ENCODE results near the gene IGF1.
A peak's percentile ranks its signal among the peaks of the same experiment; 100 is the strongest.

The IGF1 gene

GRCh38 chr12:102518871-102519270 lies 38.5 kb upstream of the IGF1 start:
- TF ChIP-seq, protein P1, sequence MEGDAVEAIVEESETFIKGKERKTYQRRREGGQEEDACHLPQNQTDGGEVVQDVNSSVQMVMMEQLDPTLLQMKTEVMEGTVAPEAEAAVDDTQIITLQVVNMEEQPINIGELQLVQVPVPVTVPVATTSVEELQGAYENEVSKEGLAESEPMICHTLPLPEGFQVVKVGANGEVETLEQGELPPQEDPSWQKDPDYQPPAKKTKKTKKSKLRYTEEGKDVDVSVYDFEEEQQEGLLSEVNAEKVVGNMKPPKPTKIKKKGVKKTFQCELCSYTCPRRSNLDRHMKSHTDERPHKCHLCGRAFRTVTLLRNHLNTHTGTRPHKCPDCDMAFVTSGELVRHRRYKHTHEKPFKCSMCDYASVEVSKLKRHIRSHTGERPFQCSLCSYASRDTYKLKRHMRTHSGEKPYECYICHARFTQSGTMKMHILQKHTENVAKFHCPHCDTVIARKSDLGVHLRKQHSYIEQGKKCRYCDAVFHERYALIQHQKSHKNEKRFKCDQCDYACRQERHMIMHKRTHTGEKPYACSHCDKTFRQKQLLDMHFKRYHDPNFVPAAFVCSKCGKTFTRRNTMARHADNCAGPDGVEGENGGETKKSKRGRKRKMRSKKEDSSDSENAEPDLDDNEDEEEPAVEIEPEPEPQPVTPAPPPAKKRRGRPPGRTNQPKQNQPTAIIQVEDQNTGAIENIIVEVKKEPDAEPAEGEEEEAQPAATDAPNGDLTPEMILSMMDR (conservative IDR thresholded peaks at IDR 0.05; ENCODE audit: control insufficient read depth, insufficient read depth, low read depth, low read length), result no peak
- DNase-seq (ENCODE audit: low read depth), result no peak
- no peak overlapping the region for H3K4me3 ChIP-seq (ENCODE audit: control insufficient read depth, low read depth, low read length)

DNA sequence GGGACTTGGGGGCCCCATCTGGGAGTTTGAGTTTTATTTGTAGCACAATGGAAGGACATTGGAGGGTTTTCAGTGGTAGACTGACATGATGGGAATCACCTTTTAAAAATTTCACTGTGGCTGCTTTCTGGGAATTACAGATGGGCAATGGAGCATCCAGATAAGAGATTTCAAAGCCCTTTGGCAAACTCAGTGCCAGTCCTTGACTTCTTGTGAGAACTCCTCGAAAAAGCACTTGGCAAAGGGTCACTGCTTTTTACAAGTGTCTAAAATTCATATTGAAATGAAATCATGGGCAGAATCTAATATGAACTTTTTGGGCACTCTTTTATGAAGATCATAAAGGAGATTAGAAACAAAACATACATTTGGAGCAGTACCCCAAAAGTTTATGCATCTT lies 34.3 kb upstream of the IGF1 start:
- no peak for DNase-seq (ENCODE audit: low read depth)
- no peak overlapping the region for H3K4me3 ChIP-seq (ENCODE audit: control insufficient read depth, low read depth, low read length)
- TF ChIP-seq, protein P1 (conservative IDR thresholded peaks at IDR 0.05; ENCODE audit: control insufficient read depth, insufficient read depth, low read depth, low read length), result no peak

DNA sequence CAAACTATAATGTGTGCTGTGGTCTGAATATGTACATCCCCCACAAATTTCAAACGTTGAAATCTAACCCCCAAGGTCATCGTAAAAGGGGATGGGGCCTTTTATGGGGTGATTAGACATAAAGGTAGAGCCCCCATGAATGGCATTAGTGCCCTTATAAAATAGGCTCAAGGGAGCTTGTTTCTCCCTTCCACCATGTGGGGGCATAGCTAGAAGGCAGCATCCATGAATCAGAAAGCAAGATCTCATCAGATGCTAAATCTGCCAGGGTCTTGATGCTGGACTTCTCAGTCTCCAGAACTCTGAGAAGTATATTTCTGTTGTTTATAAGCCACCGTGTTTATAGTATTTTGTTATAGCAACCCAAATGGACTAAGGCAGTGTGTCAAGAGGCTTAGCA lies 33.4 kb upstream of the IGF1 start:
- H3K4me3 ChIP-seq (ENCODE audit: control insufficient read depth, low read depth, low read length), result no peak overlapping the region
- no peak for DNase-seq (ENCODE audit: low read depth)
- TF ChIP-seq, protein P1 (conservative IDR thresholded peaks at IDR 0.05; ENCODE audit: control insufficient read depth, insufficient read depth, low read depth, low read length), result peak; percentile 25

DNA sequence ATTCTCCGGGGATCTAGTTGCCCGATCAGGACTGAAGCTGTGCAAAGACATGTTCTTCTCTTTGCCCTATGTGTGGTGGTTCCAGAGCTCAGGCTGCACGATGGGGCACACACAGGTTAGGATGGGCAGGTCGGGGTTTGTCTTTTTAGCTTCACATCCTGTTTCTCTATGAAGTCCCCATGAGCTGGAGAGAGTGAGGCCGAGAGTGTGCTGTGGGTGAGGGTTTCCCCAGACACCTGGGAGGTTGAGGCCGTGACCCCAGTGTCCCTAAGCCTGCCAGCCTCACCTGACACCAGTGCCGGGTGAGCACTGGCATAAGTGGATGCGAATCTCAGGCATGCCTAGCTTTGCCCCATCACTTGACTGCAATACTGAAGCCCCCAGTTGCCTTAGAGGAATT lies 32.9 kb upstream of the IGF1 start:
- DNase-seq (ENCODE audit: low read depth), result no peak

GRCh38 chr12:102512523-102512922 lies 32.2 kb upstream of the IGF1 start:
- no peak overlapping the region for H3K4me3 ChIP-seq (ENCODE audit: control insufficient read depth, low read depth, low read length)
- no peak for DNase-seq (ENCODE audit: low read depth)
- TF ChIP-seq, protein P1 (conservative IDR thresholded peaks at IDR 0.05; ENCODE audit: control insufficient read depth, insufficient read depth, low read depth, low read length), result no peak

More for the DNA sequence above, 32.9 kb upstream of the IGF1 start:
- H3K4me3 ChIP-seq (ENCODE audit: control insufficient read depth, low read depth, low read length), result no peak overlapping the region
- TF ChIP-seq, protein P1 (conservative IDR thresholded peaks at IDR 0.05; ENCODE audit: control insufficient read depth, insufficient read depth, low read depth, low read length), result no peak

- no peak for DNase-seq (ENCODE audit: low read depth)
- TF ChIP-seq, protein P1 (conservative IDR thresholded peaks at IDR 0.05; ENCODE audit: control insufficient read depth, insufficient read depth, low read depth, low read length), result no peak
- no peak overlapping the region for H3K4me3 ChIP-seq (ENCODE audit: control insufficient read depth, low read depth, low read length)
Measured at GRCh38 chr12:102511575-102511974, 31.2 kb upstream of the IGF1 start.

GRCh38 chr12:102510463-102510862 lies 30.1 kb upstream of the IGF1 start:
- no peak for DNase-seq (ENCODE audit: low read depth)
- TF ChIP-seq, protein P1 (conservative IDR thresholded peaks at IDR 0.05; ENCODE audit: control insufficient read depth, insufficient read depth, low read depth, low read length), result no peak
- no peak overlapping the region for H3K4me3 ChIP-seq (ENCODE audit: control insufficient read depth, low read depth, low read length)
